ENCODE data around the gene EFCAB6.

Gene EFCAB6

GRCh38 chr22:43543522-43544288, 268.4 kb downstream of the EFCAB6 start:
- CTCF ChIA-PET = interaction anchor here (0.5 kb wide), 1 partner anchor 18 kb away, joined by 3 read pairs; no protein-coding TSS in a partner anchor
- H3K27ac ChIP-seq = no peak overlapping the region
- TF ChIP-seq, protein P1, sequence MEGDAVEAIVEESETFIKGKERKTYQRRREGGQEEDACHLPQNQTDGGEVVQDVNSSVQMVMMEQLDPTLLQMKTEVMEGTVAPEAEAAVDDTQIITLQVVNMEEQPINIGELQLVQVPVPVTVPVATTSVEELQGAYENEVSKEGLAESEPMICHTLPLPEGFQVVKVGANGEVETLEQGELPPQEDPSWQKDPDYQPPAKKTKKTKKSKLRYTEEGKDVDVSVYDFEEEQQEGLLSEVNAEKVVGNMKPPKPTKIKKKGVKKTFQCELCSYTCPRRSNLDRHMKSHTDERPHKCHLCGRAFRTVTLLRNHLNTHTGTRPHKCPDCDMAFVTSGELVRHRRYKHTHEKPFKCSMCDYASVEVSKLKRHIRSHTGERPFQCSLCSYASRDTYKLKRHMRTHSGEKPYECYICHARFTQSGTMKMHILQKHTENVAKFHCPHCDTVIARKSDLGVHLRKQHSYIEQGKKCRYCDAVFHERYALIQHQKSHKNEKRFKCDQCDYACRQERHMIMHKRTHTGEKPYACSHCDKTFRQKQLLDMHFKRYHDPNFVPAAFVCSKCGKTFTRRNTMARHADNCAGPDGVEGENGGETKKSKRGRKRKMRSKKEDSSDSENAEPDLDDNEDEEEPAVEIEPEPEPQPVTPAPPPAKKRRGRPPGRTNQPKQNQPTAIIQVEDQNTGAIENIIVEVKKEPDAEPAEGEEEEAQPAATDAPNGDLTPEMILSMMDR (conservative IDR thresholded peaks at IDR 0.05; ENCODE audit: low read depth) = no peak
- POLR2A ChIA-PET (ENCODE audit: low non-redundant PET) = no interaction called here
- no peak for DNase-seq (ENCODE audit: low spot score)

- DNase-seq (ENCODE audit: low spot score) = no peak
- CTCF ChIA-PET = interaction anchor here (0.5 kb wide), 1 partner anchor 19 kb away, joined by 3 read pairs; no protein-coding TSS in a partner anchor
- POLR2A ChIA-PET (ENCODE audit: low non-redundant PET) = no interaction called here
- no peak overlapping the region for H3K27ac ChIP-seq
- TF ChIP-seq, protein P1 (conservative IDR thresholded peaks at IDR 0.05; ENCODE audit: low read depth) = no peak
Observed at GRCh38 chr22:43542681-43543521, 269.2 kb downstream of the EFCAB6 start.

DNA sequence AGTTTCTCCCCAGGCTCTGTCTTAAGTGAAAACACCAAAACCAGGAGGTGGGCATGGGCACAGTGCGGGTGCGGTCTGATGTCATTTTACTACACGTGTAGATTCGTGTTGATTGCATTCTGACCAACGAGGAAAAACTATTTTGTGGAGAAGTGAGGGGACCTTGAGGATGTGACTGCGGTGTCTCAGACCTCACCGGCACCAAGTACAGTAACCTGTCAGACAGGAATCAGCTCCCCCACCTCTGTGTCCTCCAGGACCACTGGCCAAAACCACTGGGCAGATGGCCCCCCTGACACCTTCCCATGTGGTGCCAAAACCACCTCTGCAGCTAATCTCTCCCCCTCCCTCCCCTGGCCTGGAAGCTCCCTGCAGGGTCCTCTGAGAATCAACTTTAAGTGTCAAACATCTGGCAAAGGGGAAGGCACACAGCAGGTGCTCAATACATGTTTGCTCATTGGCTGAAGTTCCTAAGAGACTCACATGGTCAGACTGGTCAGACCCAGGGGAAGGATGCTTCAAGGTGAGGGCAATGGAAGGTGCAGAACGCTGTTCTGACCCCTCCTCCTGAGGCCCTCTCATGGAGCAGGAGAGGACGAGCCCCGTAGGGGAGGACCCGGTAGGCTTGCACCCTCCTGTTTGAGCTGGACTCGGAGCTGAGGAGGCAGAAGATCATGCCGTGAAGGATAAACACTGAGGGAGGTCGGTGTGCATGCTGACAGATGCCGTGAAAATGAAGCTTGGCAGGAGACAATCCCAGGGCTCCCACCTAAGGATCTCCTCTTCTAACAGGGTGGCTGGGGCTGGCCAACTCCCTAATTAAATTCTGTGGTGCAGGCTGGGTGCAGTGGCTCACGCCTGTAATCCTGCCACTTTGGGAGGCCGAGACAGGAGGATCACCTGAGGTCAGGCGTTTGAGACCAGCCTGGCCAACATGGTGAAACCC, 270.4 kb downstream of the EFCAB6 start:
- CTCF ChIA-PET = no interaction called here
- TF ChIP-seq, protein P1 (conservative IDR thresholded peaks at IDR 0.05; ENCODE audit: low read depth) = no peak
- no peak for DNase-seq (ENCODE audit: low spot score)
- H3K27ac ChIP-seq = no peak overlapping the region
- POLR2A ChIA-PET (ENCODE audit: low non-redundant PET) = no interaction called here

- DNase-seq (ENCODE audit: low spot score) = no peak
- POLR2A ChIA-PET (ENCODE audit: low non-redundant PET) = no interaction called here
- CTCF ChIA-PET = no interaction called here
- TF ChIP-seq, protein P1 (conservative IDR thresholded peaks at IDR 0.05; ENCODE audit: low read depth) = no peak
- H3K27ac ChIP-seq = no peak overlapping the region
Observed at GRCh38 chr22:43541022-43541421, 271.1 kb downstream of the EFCAB6 start.

DNA sequence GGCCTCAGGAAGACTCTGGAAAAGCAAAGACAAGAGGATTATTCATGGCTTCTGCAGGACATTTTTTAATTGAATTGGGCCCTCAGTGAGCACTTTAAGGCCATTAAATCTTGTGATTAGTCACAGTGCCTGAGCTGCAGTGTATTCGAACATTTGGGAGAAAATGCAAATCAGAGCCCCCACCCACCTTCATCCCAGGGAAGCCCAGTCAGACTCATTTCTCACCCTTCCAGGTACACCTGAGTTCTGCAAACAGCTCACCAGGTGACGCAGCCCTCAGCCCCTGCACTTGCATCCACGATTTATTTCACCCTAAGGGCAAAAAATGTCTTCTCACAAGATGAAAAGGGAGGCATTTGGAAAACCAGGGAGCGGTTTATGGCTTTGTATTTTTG, 271.6 kb downstream of the EFCAB6 start:
- DNase-seq (ENCODE audit: low spot score) = peak; percentile 20
- TF ChIP-seq, protein P1 (conservative IDR thresholded peaks at IDR 0.05; ENCODE audit: low read depth) = no peak
- ChIA-PET POLR2A (ENCODE audit: low non-redundant PET) (no interaction called here), CTCF (no interaction called here)
- H3K27ac ChIP-seq = no peak overlapping the region

Measured in RWPE1 (cell line).